Esophagus muscularis mucosa (tissue), 4 donors: Measurements from ENCODE around the gene TP53I13. TPM values are rescaled to one million over a fixed set of nuclear protein-coding genes. Genes with fewer than 3 reads are reported as not detected.

Experiments used
- DNase-seq: peaks from one replicate; pipeline ENCODE4 v3.0.0-alpha.2; 2017; ENCODE audit errors: extremely low spot score
- H3K27ac ChIP-seq, 4 donors: fragments of 200-600 bp; sonication (generic); replicated peaks in 1 of 4; 1 replicate in 3 of 4; 2 replicates in 1 of 4; pipeline ENCODE4 v1.5.1; 2016 to 2019; ENCODE audit warnings: mild to moderate bottlenecking in 1 of 4
- H3K27me3 ChIP-seq, 4 donors: fragments of 200-600 bp; sonication (generic); one replicate each; pipeline versions ENCODE4 v1.5.1 to v1.6.0; 2016 to 2019
- H3K36me3 ChIP-seq, 4 donors: fragments of 200-600 bp; sonication (generic); one replicate each; pipeline ENCODE4 v1.5.1; 2016 to 2019
- H3K4me1 ChIP-seq, 4 donors: fragments of 200-600 bp; sonication (generic); one replicate each; pipeline ENCODE4 v1.5.1; 2016 to 2019
- H3K4me3 ChIP-seq, 4 donors: fragments of 200-600 bp; sonication (generic); 1 replicate in 2 of 4; 2 replicates in 2 of 4; pipeline ENCODE4 v1.5.1; 2016 to 2019; ENCODE audit warnings: mild to moderate bottlenecking in 4 of 4, moderate library complexity in 1 of 4
- H3K9me3 ChIP-seq, 4 donors: fragments of 200-600 bp; sonication (generic); 1 replicate in 3 of 4; 2 replicates in 1 of 4; pipeline ENCODE4 v1.5.1; 2016 to 2019
- CTCF ChIP-seq, 3 experiments: fragments of 200-600 bp in 2 of 3; fragments of 450-650 bp in 1 of 3; sonication (generic) in 2 of 3; IDR thresholded peaks; one replicate each; pipeline ENCODE4 v1.5.1; 2017 to 2019; ENCODE audit warnings: antibody characterized with exemption in 3 of 3, mild to moderate bottlenecking in 2 of 3, moderate library complexity in 1 of 3
- EP300 ChIP-seq: sonication (generic); formaldehyde crosslinking; IDR thresholded peaks from one replicate; pipeline ENCODE4 v1.6.1; 2017; ENCODE audit warnings: antibody characterized with exemption
- POLR2A ChIP-seq: fragments of 450-650 bp; IDR thresholded peaks from one replicate; pipeline ENCODE4 v1.6.1; 2017; ENCODE audit warnings: antibody characterized with exemption, moderate library complexity, mild to moderate bottlenecking, low read depth
- POLR2AphosphoS5 ChIP-seq, 2 donors: sonication (generic); formaldehyde crosslinking; IDR thresholded peaks; one replicate each; pipeline ENCODE4 v1.6.1; 2017; ENCODE audit warnings: antibody characterized with exemption in 2 of 2
- WGBS: methylation state at CpG from one replicate; pipeline ENCODE4 v1.1.5; 2018; 5-methylcytosine and 5-hydroxymethylcytosine counted together
- intact Hi-C: fragments of 100-400 bp; cut with DNase I; formaldehyde crosslinking; loops from one replicate; pipeline ENCODE4 v1.15.1; 2023
- total RNA-seq, 4 donors: library from RNA; depleted of rRNA; stranded (reverse); fragments of >200 nt; gene quantifications; one replicate each; pipeline versions ENCODE4 v1.1.0 to v1.2.1, GENCODE V29; 2016

Gene TP53I13
- total RNA-seq, 4 donors from 2014 or later: 40.9 to 72.6 (median 55.7) TPM

DNA sequence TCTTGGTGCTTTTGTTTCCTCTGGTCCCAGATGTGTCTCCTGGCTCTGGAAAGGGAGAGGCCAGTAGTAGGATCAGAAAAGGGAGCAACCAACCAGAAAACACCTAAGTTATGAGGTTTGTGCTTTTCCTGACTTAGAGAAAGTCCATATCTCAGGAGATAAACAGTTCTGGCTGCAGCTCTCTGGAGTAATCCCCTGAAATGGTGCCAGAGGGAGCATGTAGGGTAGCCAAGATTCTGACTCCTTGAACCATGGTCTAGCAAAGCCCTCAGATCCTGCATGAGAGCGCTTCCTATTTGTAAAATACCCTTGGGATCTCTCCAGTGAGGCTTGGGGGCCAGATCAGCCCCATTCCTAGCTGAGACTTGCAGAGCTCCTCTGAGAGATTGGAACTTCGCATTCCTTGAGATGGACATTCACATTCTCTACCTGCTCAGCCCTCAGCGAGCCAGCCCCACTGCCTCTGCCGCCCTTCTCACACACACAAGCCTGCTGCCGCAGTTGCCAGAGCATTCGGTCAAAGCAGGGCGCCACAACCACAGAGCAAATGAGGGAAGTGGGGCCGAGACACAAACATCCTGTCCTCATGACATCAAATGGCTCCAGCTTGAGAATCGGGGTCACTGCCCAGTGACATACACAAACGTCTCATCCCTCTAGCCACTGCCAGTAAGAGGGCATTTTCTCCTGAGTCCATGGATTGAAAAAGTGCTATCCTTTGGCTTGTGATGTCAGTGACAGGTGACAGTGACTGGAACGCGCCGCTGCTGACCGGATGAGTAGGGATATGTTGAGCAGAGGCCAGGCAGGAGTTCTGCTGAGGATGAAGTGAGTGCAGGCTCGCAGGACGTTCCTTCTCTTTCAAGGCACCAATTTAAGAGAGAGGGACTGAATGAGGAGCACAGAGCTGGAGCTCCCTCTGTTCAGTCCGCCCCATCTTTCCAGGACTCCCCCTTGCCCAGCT is 6.7 kb upstream of the TP53I13 start:
- 71% methylated on average over 17 of the region's 17 CpGs for whole genome bisulfite sequencing
- Histone ChIP-seq H3K4me3 (no peak overlapping the region), H3K36me3 (peaks cover 4 to 18% (median 11%) of the 10 kb centered on the region in 4 donors), H3K4me1 (peaks cover 22 to 43% (median 34%) of the 10 kb centered on the region in 4 donors), H3K27ac (peak overlapping the region in 2 of 4 donors; percentile 12 to 30), H3K9me3 (no peaks in the 10 kb centered on the region), H3K27me3 (no peaks in the 10 kb centered on the region)
- intact Hi-C loops: no loop called here
- no peak for TF ChIP-seq EP300
- TF ChIP-seq POLR2AphosphoS5 (IDR thresholded peaks at IDR 0.05): no peak
- TF ChIP-seq POLR2A: no peak
- no peak for TF ChIP-seq CTCF (IDR thresholded peaks at IDR 0.05)
- DNase-seq: no peak

- Histone ChIP-seq H3K4me1 (peaks cover 22 to 50% (median 36%) of the 10 kb centered on the region in 4 donors), H3K27ac (peak overlapping the region in 1 of 4 donors; percentile 7), H3K27me3 (no peaks in the 10 kb centered on the region), H3K9me3 (no peaks in the 10 kb centered on the region), H3K36me3 (peaks cover 4 to 18% (median 11%) of the 10 kb centered on the region in 4 donors), H3K4me3 (no peak overlapping the region)
- intact Hi-C loops: no loop called here
- DNase-seq: no peak
- TF ChIP-seq CTCF (IDR thresholded peaks at IDR 0.05): no peak
- no peak for TF ChIP-seq POLR2AphosphoS5 (IDR thresholded peaks at IDR 0.05)
- TF ChIP-seq EP300: no peak
- no peak for TF ChIP-seq POLR2A
- 87% methylated on average over 17 of the region's 18 CpGs for WGBS
Observed at GRCh38 chr17:29562615-29563014, 5.9 kb upstream of the TP53I13 start.

- WGBS: 93% methylated on average over 3 of the region's 3 CpGs
Observed at GRCh38 chr17:29563816-29564215, 4.7 kb upstream of the TP53I13 start.

GRCh38 chr17:29565643-29566472 is 2.6 kb upstream of the TP53I13 start:
- Histone ChIP-seq H3K9me3 (no peaks in the 10 kb centered on the region), H3K36me3 (peaks cover 4 to 20% (median 11%) of the 10 kb centered on the region in 4 donors), H3K27me3 (no peaks in the 10 kb centered on the region), H3K4me1 (peaks cover 32 to 73% (median 56%) of the 10 kb centered on the region in 4 donors), H3K4me3 (peak overlapping the region; percentile 68 to 78 (median 71)), H3K27ac (peak overlapping the region; percentile 85 to 91 (median 89))
- 26% methylated on average over 25 of the region's 55 CpGs for WGBS
- no peak for DNase-seq
- intact Hi-C loops: no loop called here
- no peak for TF ChIP-seq POLR2A
- TF ChIP-seq CTCF (IDR thresholded peaks at IDR 0.05): peak in 1 of 3 experiments; percentile 4

More at GRCh38 chr17:29563816-29564215, 4.7 kb upstream of the TP53I13 start:
- Histone ChIP-seq H3K9me3 (no peaks in the 10 kb centered on the region), H3K4me3 (no peak overlapping the region), H3K27ac (no peak overlapping the region), H3K36me3 (peaks cover 4 to 18% (median 11%) of the 10 kb centered on the region in 4 donors), H3K27me3 (no peaks in the 10 kb centered on the region), H3K4me1 (peaks cover 22 to 55% (median 38%) of the 10 kb centered on the region in 4 donors)
- TF ChIP-seq POLR2A (no peak), EP300 (no peak), POLR2AphosphoS5 (IDR thresholded peaks at IDR 0.05) (no peak), CTCF (IDR thresholded peaks at IDR 0.05) (no peak)
- intact Hi-C loops: no loop called here
- no peak for DNase-seq
